ENCODE measurements around the gene ABCA9.

DNA sequence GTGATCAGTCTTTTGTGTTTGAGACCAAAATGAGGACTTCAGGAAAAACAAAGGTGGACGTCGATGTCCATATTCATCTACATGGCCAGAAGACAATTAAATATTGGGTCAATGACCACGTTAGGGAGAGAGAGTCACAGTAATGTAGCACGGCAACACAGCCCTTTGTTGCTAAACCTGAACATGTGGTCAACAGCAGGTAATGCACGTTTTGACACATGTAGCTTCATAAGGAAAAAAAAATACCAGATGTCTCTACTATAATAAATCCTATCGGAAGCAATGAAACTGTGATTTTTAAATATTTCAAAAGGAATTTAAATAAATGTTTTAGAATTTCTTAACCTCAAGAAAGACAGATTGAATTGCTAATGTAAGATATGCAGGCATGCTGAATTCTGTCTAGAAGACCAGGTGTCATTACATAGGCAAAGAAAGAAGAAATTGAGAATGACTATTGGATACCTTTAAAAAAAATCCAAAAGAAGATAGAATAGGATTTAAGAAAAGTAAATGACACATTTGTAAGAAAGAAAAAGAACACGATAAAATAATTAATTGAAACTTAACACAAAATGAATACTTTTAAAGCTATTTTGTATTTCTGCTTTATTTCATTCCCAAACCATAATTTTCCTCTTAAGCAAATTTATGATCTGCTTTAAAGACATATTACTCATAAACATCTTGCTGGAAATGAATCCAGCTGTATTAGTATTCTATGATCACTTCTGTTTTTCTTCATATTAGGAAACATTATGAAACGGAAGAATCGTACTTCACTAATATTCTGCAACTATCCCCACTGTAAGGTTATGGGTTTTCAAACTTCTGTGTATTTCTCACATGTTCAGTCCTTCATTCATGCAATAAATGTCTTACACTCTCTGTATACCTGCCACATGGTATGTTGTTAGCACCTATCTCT, 135.7 kb downstream of the ABCA9 start:
- no peak for TF ChIP-seq EZH2 (IDR thresholded peaks at IDR 0.05)
- TF ChIP-seq FOXP2 (optimal IDR thresholded peaks at IDR 0.05; ENCODE audit: control extremely low read depth, extremely low read length, insufficient read depth): no peak

Data from SK-N-MC (cell line).